Uterus (tissue), 4 donors: Measurements from ENCODE around the gene NBAS. TPM values are rescaled to one million over a fixed set of nuclear protein-coding genes. Genes with fewer than 3 reads are reported as not detected.

ENCODE experiments used
- DNase-seq, 2 donors: peaks; one replicate each; pipeline ENCODE4 v3.0.0-alpha.2; 2019 to 2020
- H3K27ac ChIP-seq, 2 donors: fragments of 200-600 bp; sonication (generic); 1 replicate in 1 of 2; 2 replicates in 1 of 2; pipeline ENCODE4 v1.5.1; 2016 to 2018
- H3K27me3 ChIP-seq, 2 donors: fragments of 200-600 bp; sonication (generic); one replicate each; pipeline ENCODE4 v1.5.1; 2018 to 2019; ENCODE audit warnings: control low read depth in 1 of 2
- H3K36me3 ChIP-seq, 2 donors: fragments of 200-600 bp; sonication (generic); one replicate each; pipeline ENCODE4 v1.5.1; 2019; ENCODE audit warnings: control low read depth in 1 of 2
- H3K4me1 ChIP-seq, 2 donors: fragments of 200-600 bp; sonication (generic); one replicate each; pipeline ENCODE4 v1.5.1; 2018 to 2019; ENCODE audit warnings: control low read depth in 1 of 2
- H3K4me3 ChIP-seq, 2 donors: fragments of 200-600 bp; sonication (generic); 1 replicate in 1 of 2; 2 replicates in 1 of 2; pipeline ENCODE4 v1.5.1; 2018 to 2019; ENCODE audit warnings: mild to moderate bottlenecking in 1 of 2
- H3K9me3 ChIP-seq, 2 donors: fragments of 200-600 bp; sonication (generic); one replicate each; pipeline ENCODE4 v1.5.1; 2019; ENCODE audit warnings: control low read depth in 1 of 2
- CTCF ChIP-seq, 4 experiments: fragments of 200-600 bp in 2 of 4; fragments of 450-650 bp in 2 of 4; sonication (generic) in 2 of 4; IDR thresholded peaks; one replicate each; pipeline ENCODE4 v1.5.1; 2016 to 2019; ENCODE audit warnings: antibody characterized with exemption in 4 of 4, mild to moderate bottlenecking in 2 of 4, moderate library complexity in 1 of 4
- POLR2A ChIP-seq, 2 donors: fragments of 450-650 bp; IDR thresholded peaks; one replicate each; pipeline ENCODE4 v1.6.1; 2016; ENCODE audit warnings: antibody characterized with exemption in 2 of 2, mild to moderate bottlenecking in 1 of 2, moderate library complexity in 1 of 2
- intact Hi-C: fragments of 100-400 bp; cut with DNase I; formaldehyde crosslinking; loops from one replicate; pipeline ENCODE4 v1.15.1; 2023; ENCODE audit warnings: low total_unique reads
- total RNA-seq, 4 donors: library from RNA; depleted of rRNA in 3 of 4; stranded (reverse); fragments of >200 nt in 3 of 4; gene quantifications; one replicate each; pipeline versions ENCODE4 v1.1.0 to v1.2.4, GENCODE V29; 2014 to 2023
- donor health status: DM: yes; HTN: yes; CAD: no.

The NBAS gene
- total RNA-seq, 4 donors from 2014 or later = 36.2 to 93.5 (median 49.5) TPM

GRCh38 chr2:15591373-15591691, 30.2 kb upstream of the NBAS start:
- peak overlapping the region; percentile 80 to 87 for H3K4me3 ChIP-seq
- intact Hi-C loops = no loop called here
- no peak for DNase-seq
- H3K36me3 ChIP-seq = no peaks in the 10 kb centered on the region
- no peaks in the 10 kb centered on the region for H3K9me3 ChIP-seq
- TF ChIP-seq POLR2A (IDR thresholded peaks at IDR 0.05) = no peak
- peak in 1 of 4 experiments; percentile 2 for TF ChIP-seq CTCF (IDR thresholded peaks at IDR 0.05)
- H3K4me1 ChIP-seq = no peaks in the 10 kb centered on the region
- no peaks in the 10 kb centered on the region for H3K27me3 ChIP-seq
- H3K27ac ChIP-seq = peak overlapping the region; percentile 79 to 92

- DNase-seq = peak; percentile 15 to 17
- Histone ChIP-seq H3K4me3 (no peak overlapping the region), H3K36me3 (no peaks in the 10 kb centered on the region), H3K4me1 (no peaks in the 10 kb centered on the region), H3K27ac (no peak overlapping the region), H3K27me3 (no peaks in the 10 kb centered on the region), H3K9me3 (no peaks in the 10 kb centered on the region)
- TF ChIP-seq CTCF (IDR thresholded peaks at IDR 0.05) (peak in 2 of 4 experiments; percentile 5 to 13), POLR2A (IDR thresholded peaks at IDR 0.05) (no peak)
- intact Hi-C loops = no loop called here
Measured at GRCh38 chr2:15588329-15588919, 27.3 kb upstream of the NBAS start.

- H3K36me3 ChIP-seq = no peaks in the 10 kb centered on the region
- H3K27ac ChIP-seq = no peak overlapping the region
- no peak overlapping the region for H3K4me3 ChIP-seq
- no peaks in the 10 kb centered on the region for H3K27me3 ChIP-seq
- DNase-seq = no peak
- no peaks in the 10 kb centered on the region for H3K9me3 ChIP-seq
- no peaks in the 10 kb centered on the region for H3K4me1 ChIP-seq
- TF ChIP-seq CTCF (IDR thresholded peaks at IDR 0.05) = no peak
- TF ChIP-seq POLR2A (IDR thresholded peaks at IDR 0.05) = no peak
- intact Hi-C loops = no loop called here
Measured at GRCh38 chr2:15584767-15585469, 23.8 kb upstream of the NBAS start.

- no peaks in the 10 kb centered on the region for H3K4me1 ChIP-seq
- intact Hi-C loops = no loop called here
- DNase-seq = no peak
- no peaks in the 10 kb centered on the region for H3K27me3 ChIP-seq
- no peaks in the 10 kb centered on the region for H3K9me3 ChIP-seq
- no peak overlapping the region for H3K4me3 ChIP-seq
- H3K36me3 ChIP-seq = no peaks in the 10 kb centered on the region
- H3K27ac ChIP-seq = no peak overlapping the region
- TF ChIP-seq CTCF (IDR thresholded peaks at IDR 0.05) (no peak), POLR2A (IDR thresholded peaks at IDR 0.05) (no peak)
Measured at GRCh38 chr2:15584316-15584715, 23.2 kb upstream of the NBAS start.

- TF ChIP-seq CTCF (IDR thresholded peaks at IDR 0.05) (no peak), POLR2A (IDR thresholded peaks at IDR 0.05) (no peak)
- no peak overlapping the region for H3K4me3 ChIP-seq
- intact Hi-C loops = no loop called here
Measured at GRCh38 chr2:15583826-15584225, 22.7 kb upstream of the NBAS start.

More at GRCh38 chr2:15583826-15584225, 22.7 kb upstream of the NBAS start:
- Histone ChIP-seq H3K36me3 (no peaks in the 10 kb centered on the region), H3K4me1 (no peaks in the 10 kb centered on the region), H3K27ac (no peak overlapping the region), H3K27me3 (no peaks in the 10 kb centered on the region), H3K9me3 (no peaks in the 10 kb centered on the region)
- no peak for DNase-seq
